Neural cell (in vitro differentiated cells): ENCODE data around the gene CLIC3. TPM values are rescaled to one million over a fixed set of nuclear protein-coding genes. Genes with fewer than 3 reads are reported as not detected.

ENCODE experiments used
- H2AFZ ChIP-seq: fragments of 200-600, 300-800 bp; sonication (generic), shearing (Covaris generic); 2 replicates; pipeline ENCODE4 v1.6.0; 2014; ENCODE audit warnings: low read depth, mild to moderate bottlenecking, antibody characterized with exemption, low read length, moderate library complexity
- H3F3A ChIP-seq: fragments of 200-600 bp; shearing (Covaris generic); 2 replicates; pipeline ENCODE4 v1.6.1; 2016; ENCODE audit warnings: mild to moderate bottlenecking, moderate library complexity, mixed read lengths, antibody characterized with exemption, low read length; ENCODE audit not compliant: insufficient read depth, poor library complexity, severe bottlenecking
- H3K27ac ChIP-seq: fragments of 200-600, 300-800 bp; sonication (generic), shearing (Covaris generic); 2 replicates; pipeline ENCODE4 v1.5.1; 2014; ENCODE audit warnings: mild to moderate bottlenecking, low read length, moderate library complexity
- H3K27me3 ChIP-seq: fragments of 300-800, 200-600 bp; sonication (generic), shearing (Covaris generic); 2 replicates; pipeline ENCODE4 v1.6.0; 2014; ENCODE audit warnings: mild to moderate bottlenecking, low read depth, low read length, moderate library complexity; ENCODE audit not compliant: insufficient read depth
- H3K36me3 ChIP-seq: fragments of 300-800, 200-600 bp; sonication (generic), shearing (Covaris generic); 2 replicates; pipeline ENCODE4 v1.5.1; 2014; ENCODE audit warnings: mild to moderate bottlenecking, antibody characterized with exemption, low read length, moderate library complexity; ENCODE audit not compliant: insufficient read depth
- H3K4me2 ChIP-seq: fragments of 300-800, 200-600 bp; sonication (generic), shearing (Covaris generic); 2 replicates; pipeline ENCODE4 v1.6.0; 2014; ENCODE audit warnings: mild to moderate bottlenecking, low read length
- H3K4me3 ChIP-seq: fragments of 300-800, 200-600 bp; sonication (generic), shearing (Covaris generic); 2 replicates; pipeline ENCODE4 v1.5.1; 2014; ENCODE audit warnings: mild to moderate bottlenecking, low read length, moderate library complexity
- H3K79me2 ChIP-seq: fragments of 200-600 bp; shearing (Covaris generic); replicated peaks from 2 replicates; pipeline ENCODE4 v1.6.0; 2014; ENCODE audit warnings: mild to moderate bottlenecking, low read length, moderate library complexity; ENCODE audit not compliant: insufficient read depth
- H3K9ac ChIP-seq: fragments of 300-800, 200-600 bp; sonication (generic), shearing (Covaris generic); 2 replicates; pipeline ENCODE4 v1.6.1; 2016; ENCODE audit warnings: mild to moderate bottlenecking, low read length, mixed read lengths
- H3K9me2 ChIP-seq: fragments of 200-600 bp; shearing (Covaris generic); 2 replicates; pipeline ENCODE4 v1.6.1; 2016; ENCODE audit warnings: mild to moderate bottlenecking, low read length, mixed read lengths; ENCODE audit not compliant: insufficient read depth
- H3K9me3 ChIP-seq: fragments of 200-600, 300-800 bp; sonication (generic), shearing (Covaris generic); 2 replicates; pipeline ENCODE4 v1.6.1; 2016; ENCODE audit warnings: mild to moderate bottlenecking, mixed run types, low read length, moderate library complexity, mixed read lengths
- H4K20me1 ChIP-seq: fragments of 200-600 bp; shearing (Covaris generic); 2 replicates; pipeline ENCODE4 v1.6.1; 2016; ENCODE audit warnings: mild to moderate bottlenecking, mixed run types; ENCODE audit not compliant: insufficient read depth
- CTCF ChIP-seq: fragments of 450-650 bp; IDR thresholded peaks from 2 replicates; pipeline ENCODE4 v1.5.1; 2014; ENCODE audit warnings: antibody characterized with exemption, mild to moderate bottlenecking, moderate library complexity; ENCODE audit not compliant: poor library complexity, severe bottlenecking
- EP300 ChIP-seq: fragments of 450-650 bp; conservative IDR thresholded peaks from 2 replicates; pipeline ENCODE4 v1.6.1; 2014; ENCODE audit warnings: antibody characterized with exemption, mild to moderate bottlenecking, moderate library complexity; ENCODE audit not compliant: poor library complexity, severe bottlenecking
- EZH2 ChIP-seq: fragments of 200-600, 300-800 bp; shearing (Covaris generic), sonication (generic); IDR thresholded peaks from 2 replicates; pipeline ENCODE4 v1.6.1; 2014; ENCODE audit warnings: antibody characterized with exemption, low read length, borderline replicate concordance, mild to moderate bottlenecking; ENCODE audit not compliant: insufficient read depth, poor library complexity, severe bottlenecking
- MXI1 ChIP-seq: fragments of 450-650 bp; conservative IDR thresholded peaks from 2 replicates; pipeline ENCODE4 v1.6.1; 2014; ENCODE audit warnings: antibody characterized with exemption, mild to moderate bottlenecking; ENCODE audit not compliant: poor library complexity, severe bottlenecking
- POLR2AphosphoS5 ChIP-seq: IDR thresholded peaks from 2 replicates; pipeline ENCODE4 v1.6.1; 2012
- RAD21 ChIP-seq: fragments of 450-650 bp; conservative IDR thresholded peaks from 2 replicates; pipeline ENCODE4 v1.6.1; 2014; ENCODE audit warnings: antibody characterized with exemption, mild to moderate bottlenecking, moderate library complexity
- REST ChIP-seq: IDR thresholded peaks from 2 replicates; pipeline ENCODE4 v1.6.1; 2012; ENCODE audit warnings: borderline replicate concordance
- SMC3 ChIP-seq: fragments of 450-650 bp; conservative IDR thresholded peaks from 2 replicates; pipeline ENCODE4 v1.6.1; 2014; ENCODE audit warnings: antibody characterized with exemption, mild to moderate bottlenecking, moderate library complexity; ENCODE audit not compliant: poor library complexity
- TAF1 ChIP-seq: IDR thresholded peaks from 2 replicates; pipeline ENCODE4 v1.6.1; 2012; ENCODE audit warnings: low read depth
- polyA plus RNA-seq: library from polyadenylated mRNA; depleted of rRNA; stranded (reverse); fragments of >200 nt; gene quantifications from 2 replicates; pipeline ENCODE4 v1.2.3, GENCODE V29; 2014

Gene CLIC3
- polyA plus RNA-seq, 1 donor from 2014 or later: not detected

- TF ChIP-seq REST (no peak), CTCF (no peak), SMC3 (no peak), POLR2AphosphoS5 (no peak), RAD21 (no peak), EP300 (no peak), EZH2 (no peak), TAF1 (no peak), MXI1 (no peak)
- H3F3A ChIP-seq: no peaks in the 10 kb centered on the region
- no peaks in the 10 kb centered on the region for H3K79me2 ChIP-seq
- no peak overlapping the region for H3K9ac ChIP-seq
- H3K27ac ChIP-seq: no peak overlapping the region
- H3K9me2 ChIP-seq: no peaks in the 10 kb centered on the region
- no peak overlapping the region for H3K4me2 ChIP-seq
- H3K9me3 ChIP-seq: no peaks in the 10 kb centered on the region
- peaks cover 7% of the 10 kb centered on the region for H3K36me3 ChIP-seq
- no peak overlapping the region for H3K4me3 ChIP-seq
- H2AFZ ChIP-seq: no peak overlapping the region
- H4K20me1 ChIP-seq: no peaks in the 10 kb centered on the region
- no peaks in the 10 kb centered on the region for H3K27me3 ChIP-seq
These were observed 17.2 kb upstream of the CLIC3 start for GRCh38 chr9:137013571-137013940.

- no peaks in the 10 kb centered on the region for H3K9me2 ChIP-seq
- H3K9ac ChIP-seq: no peak overlapping the region
- TF ChIP-seq MXI1: no peak
- TF ChIP-seq RAD21: no peak
- no peak for TF ChIP-seq CTCF
- no peak for TF ChIP-seq POLR2AphosphoS5
- no peaks in the 10 kb centered on the region for H3K27me3 ChIP-seq
- H3K36me3 ChIP-seq: peaks cover 7% of the 10 kb centered on the region
- no peaks in the 10 kb centered on the region for H3F3A ChIP-seq
- no peak overlapping the region for H2AFZ ChIP-seq
- H3K79me2 ChIP-seq: no peaks in the 10 kb centered on the region
- H4K20me1 ChIP-seq: no peaks in the 10 kb centered on the region
- no peak overlapping the region for H3K4me2 ChIP-seq
- no peak overlapping the region for H3K27ac ChIP-seq
- no peaks in the 10 kb centered on the region for H3K9me3 ChIP-seq
- no peak overlapping the region for H3K4me3 ChIP-seq
These were observed 16.6 kb upstream of the CLIC3 start for GRCh38 chr9:137012694-137013570.
